Measurements from ENCODE around the gene HBQ1. TPM values are rescaled to one million over a fixed set of nuclear protein-coding genes. Genes with fewer than 3 reads are reported as not detected.
"Not testable (repeated sequence)": the region's sequence is repeated elsewhere in the genome, so short reads cannot be mapped to it uniquely, and the experiment has no call there.

The HBQ1 gene
- total RNA-seq, 1 experiment from 2014 or later: not detected

GRCh38 chr16:175011-175949 is 5.0 kb upstream of the HBQ1 start:
- H3K27ac Mint-ChIP-seq (ENCODE audit: unreplicated experiment): no peak overlapping the region
- TF ChIP-seq CTCF (IDR thresholded peaks at IDR 0.05; ENCODE audit: unreplicated experiment): no peak
- CTCF ChIA-PET: interaction anchor here (1.7 kb wide), 1 partner anchor 187 kb away, joined by 6 read pairs; no protein-coding TSS in a partner anchor
- intact Hi-C loops (cut with micrococcal nuclease; ENCODE audit: unreplicated experiment): no loop called here
- H3K9me3 Mint-ChIP-seq (ENCODE audit: low read depth, unreplicated experiment): no peaks in the 10 kb centered on the region
- H3K4me3 Mint-ChIP-seq (ENCODE audit: low read depth, unreplicated experiment): no peak overlapping the region
- BruUV-seq (replicated peaks): no TSS peak
- H3K27me3 Mint-ChIP-seq (ENCODE audit: unreplicated experiment): peaks cover 74% of the 10 kb centered on the region
- H3K36me3 Mint-ChIP-seq (ENCODE audit: insufficient read depth, unreplicated experiment): peaks cover 14% of the 10 kb centered on the region
- DNase-seq: no peak
- H3K4me1 Mint-ChIP-seq (ENCODE audit: low read depth, unreplicated experiment): peaks cover 4% of the 10 kb centered on the region

DNA sequence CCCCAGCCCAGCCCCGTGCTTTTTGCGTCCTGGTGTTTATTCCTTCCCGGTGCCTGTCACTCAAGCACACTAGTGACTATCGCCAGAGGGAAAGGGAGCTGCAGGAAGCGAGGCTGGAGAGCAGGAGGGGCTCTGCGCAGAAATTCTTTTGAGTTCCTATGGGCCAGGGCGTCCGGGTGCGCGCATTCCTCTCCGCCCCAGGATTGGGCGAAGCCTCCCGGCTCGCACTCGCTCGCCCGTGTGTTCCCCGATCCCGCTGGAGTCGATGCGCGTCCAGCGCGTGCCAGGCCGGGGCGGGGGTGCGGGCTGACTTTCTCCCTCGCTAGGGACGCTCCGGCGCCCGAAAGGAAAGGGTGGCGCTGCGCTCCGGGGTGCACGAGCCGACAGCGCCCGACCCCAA is 4.3 kb upstream of the HBQ1 start:
- H3K27me3 Mint-ChIP-seq (ENCODE audit: unreplicated experiment): peaks cover 67% of the 10 kb centered on the region
- not testable (repeated sequence) for DNase-seq

GRCh38 chr16:176477-177382 is 3.5 kb upstream of the HBQ1 start, which contains the start of gene HBA1:
Gene HBA1 (plus strand): TSS chr16:176680. CDS start chr16:176717, 37 bp downstream.
- intact Hi-C loops (cut with micrococcal nuclease; ENCODE audit: unreplicated experiment); BruUV-seq (replicated peaks): not testable (repeated sequence)
- CTCF ChIA-PET: interaction anchor here (0.7 kb wide), 1 partner anchor 128 kb away, joined by 4 read pairs; no protein-coding TSS in a partner anchor

More for the DNA sequence above, 4.3 kb upstream of the HBQ1 start:
- H3K9me3 Mint-ChIP-seq (ENCODE audit: low read depth, unreplicated experiment); BruUV-seq (replicated peaks); H3K27ac Mint-ChIP-seq (ENCODE audit: unreplicated experiment); H3K4me3 Mint-ChIP-seq (ENCODE audit: low read depth, unreplicated experiment); intact Hi-C loops (cut with micrococcal nuclease; ENCODE audit: unreplicated experiment); H3K4me1 Mint-ChIP-seq (ENCODE audit: low read depth, unreplicated experiment): not testable (repeated sequence)
- CTCF ChIA-PET: interaction anchor here (1.7 kb wide), 1 partner anchor 186 kb away, joined by 6 read pairs; no protein-coding TSS in a partner anchor
- H3K36me3 Mint-ChIP-seq (ENCODE audit: insufficient read depth, unreplicated experiment): peaks cover 16% of the 10 kb centered on the region

DNA sequence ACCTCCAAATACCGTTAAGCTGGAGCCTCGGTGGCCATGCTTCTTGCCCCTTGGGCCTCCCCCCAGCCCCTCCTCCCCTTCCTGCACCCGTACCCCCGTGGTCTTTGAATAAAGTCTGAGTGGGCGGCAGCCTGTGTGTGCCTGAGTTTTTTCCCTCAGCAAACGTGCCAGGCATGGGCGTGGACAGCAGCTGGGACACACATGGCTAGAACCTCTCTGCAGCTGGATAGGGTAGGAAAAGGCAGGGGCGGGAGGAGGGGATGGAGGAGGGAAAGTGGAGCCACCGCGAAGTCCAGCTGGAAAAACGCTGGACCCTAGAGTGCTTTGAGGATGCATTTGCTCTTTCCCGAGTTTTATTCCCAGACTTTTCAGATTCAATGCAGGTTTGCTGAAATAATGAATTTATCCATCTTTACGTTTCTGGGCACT is 2.9 kb upstream of the HBQ1 start:
- no TSS peak for BruUV-seq (replicated peaks)
- no peaks in the 10 kb centered on the region for H3K9me3 Mint-ChIP-seq (ENCODE audit: low read depth, unreplicated experiment)
- no peak overlapping the region for H3K27ac Mint-ChIP-seq (ENCODE audit: unreplicated experiment)
- H3K27me3 Mint-ChIP-seq (ENCODE audit: unreplicated experiment): peaks cover 52% of the 10 kb centered on the region
- CTCF ChIA-PET: interaction anchor here (0.7 kb wide), 1 partner anchor 128 kb away, joined by 4 read pairs; no protein-coding TSS in a partner anchor
- no peaks in the 10 kb centered on the region for H3K4me1 Mint-ChIP-seq (ENCODE audit: low read depth, unreplicated experiment)
- peak overlapping the region; percentile 26 for H3K4me3 Mint-ChIP-seq (ENCODE audit: low read depth, unreplicated experiment)
- DNase-seq: no peak
- intact Hi-C loops (cut with micrococcal nuclease; ENCODE audit: unreplicated experiment): no loop called here
- peaks cover 30% of the 10 kb centered on the region for H3K36me3 Mint-ChIP-seq (ENCODE audit: insufficient read depth, unreplicated experiment)
- TF ChIP-seq CTCF (IDR thresholded peaks at IDR 0.05; ENCODE audit: unreplicated experiment): no peak

More at GRCh38 chr16:176477-177382, 3.5 kb upstream of the HBQ1 start, which contains the start of gene HBA1:
- not testable (repeated sequence) for H3K4me3 Mint-ChIP-seq (ENCODE audit: low read depth, unreplicated experiment); H3K4me1 Mint-ChIP-seq (ENCODE audit: low read depth, unreplicated experiment); H3K9me3 Mint-ChIP-seq (ENCODE audit: low read depth, unreplicated experiment); DNase-seq; H3K27ac Mint-ChIP-seq (ENCODE audit: unreplicated experiment)
- H3K36me3 Mint-ChIP-seq (ENCODE audit: insufficient read depth, unreplicated experiment): peaks cover 24% of the 10 kb centered on the region
- H3K27me3 Mint-ChIP-seq (ENCODE audit: unreplicated experiment): peaks cover 59% of the 10 kb centered on the region
